Lower leg skin (tissue), 4 donors: ENCODE results near the gene PNMA8B. TPM values are rescaled to one million over a fixed set of nuclear protein-coding genes. Genes with fewer than 3 reads are reported as not detected.

Experiments used
- DNase-seq, 2 donors: peaks; one replicate each; pipeline ENCODE4 v3.0.0-alpha.2; 2019; ENCODE audit warnings: low spot score in 2 of 2
- H3K4me3 ChIP-seq: fragments of 200-600 bp; sonication (generic); 2 replicates; pipeline ENCODE4 v1.5.1; 2017; ENCODE audit warnings: mild to moderate bottlenecking, low read depth; ENCODE audit not compliant: poor library complexity, severe bottlenecking
- POLR2A ChIP-seq, 2 donors: fragments of 450-650 bp; IDR thresholded peaks; one replicate each; pipeline ENCODE4 v1.6.1; 2016 to 2017; ENCODE audit warnings: antibody characterized with exemption in 2 of 2, mild to moderate bottlenecking in 1 of 2, moderate library complexity in 1 of 2
- WGBS, 2 donors: methylation state at CpG; one replicate each; pipeline ENCODE4 v1.1.5; 2018; 5-methylcytosine and 5-hydroxymethylcytosine counted together
- intact Hi-C: fragments of 100-400 bp; cut with DNase I; formaldehyde crosslinking; loops from one replicate; pipeline ENCODE4 v1.15.0; 2023; ENCODE audit warnings: low total_unique reads
- total RNA-seq, 4 donors: library from RNA; depleted of rRNA; stranded (reverse); fragments of >200 nt; gene quantifications; one replicate each; pipeline ENCODE4 v1.1.0, GENCODE V29; 2016
- TF ChIP-seq, protein P1 (sequence below), 3 donors: fragments of 450-650 bp; IDR thresholded peaks; one replicate each; pipeline ENCODE4 v1.5.1; 2016; ENCODE audit warnings: antibody characterized with exemption in 3 of 3, mild to moderate bottlenecking in 3 of 3, moderate library complexity in 2 of 3

The PNMA8B gene
- total RNA-seq, 4 donors from 2014 or later: 2.0 to 5.8 (median 2.8) TPM

- WGBS, 2 donors: 89 to 93% methylated on average over 9 of the region's 9 CpGs
- intact Hi-C loops: no loop called here
These were observed 4.9 kb downstream of the PNMA8B start for GRCh38 chr19:46490774-46491173.

DNA sequence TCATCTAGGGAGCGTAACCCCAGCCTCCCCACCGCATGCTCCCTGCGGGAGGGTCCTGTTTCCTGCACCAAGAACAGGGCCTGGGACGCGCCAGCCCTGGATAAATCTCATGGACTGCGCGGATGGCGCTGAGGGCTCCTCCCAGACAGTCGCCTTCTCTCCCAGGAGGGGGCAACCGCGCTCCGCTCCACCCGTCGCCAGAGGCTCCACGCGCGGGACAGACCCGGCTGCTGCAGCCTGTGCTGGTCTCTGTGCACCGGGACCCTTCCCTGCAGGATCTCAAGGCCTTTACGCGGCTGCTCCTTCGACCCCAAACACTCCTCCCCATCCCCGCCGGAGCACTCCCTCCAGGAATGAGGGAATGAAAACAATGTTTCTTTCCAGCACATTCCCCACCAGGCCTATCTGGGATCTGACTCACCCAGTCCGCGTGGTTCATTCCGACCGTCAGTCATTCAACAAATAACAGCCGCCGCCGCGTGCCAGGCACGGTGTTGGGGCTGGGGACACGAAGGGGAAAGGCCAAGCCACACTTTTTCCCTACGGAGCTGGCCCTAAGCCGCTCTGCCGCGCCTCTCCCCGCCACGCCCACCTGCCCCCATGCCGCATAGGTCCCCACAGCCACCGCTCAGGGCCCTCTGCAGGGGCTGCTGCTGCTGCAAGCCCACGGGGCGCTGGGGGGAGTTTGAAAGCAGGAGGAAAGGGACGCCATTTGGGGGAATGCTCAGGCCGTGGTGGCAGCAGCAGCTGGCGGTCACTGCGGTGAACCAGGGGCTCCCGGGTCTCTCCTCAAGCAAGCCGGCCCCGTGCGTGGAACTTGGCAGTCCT is 6.0 kb downstream of the PNMA8B start:
- 14 to 24% methylated on average over 47 to 52 of the region's 52 CpGs for WGBS, 2 donors
- no peak overlapping the region for H3K4me3 ChIP-seq
- peak in 1 of 2 donors; percentile 91 for DNase-seq
- no peak for TF ChIP-seq POLR2A (IDR thresholded peaks at IDR 0.05)
- TF ChIP-seq, protein P1, sequence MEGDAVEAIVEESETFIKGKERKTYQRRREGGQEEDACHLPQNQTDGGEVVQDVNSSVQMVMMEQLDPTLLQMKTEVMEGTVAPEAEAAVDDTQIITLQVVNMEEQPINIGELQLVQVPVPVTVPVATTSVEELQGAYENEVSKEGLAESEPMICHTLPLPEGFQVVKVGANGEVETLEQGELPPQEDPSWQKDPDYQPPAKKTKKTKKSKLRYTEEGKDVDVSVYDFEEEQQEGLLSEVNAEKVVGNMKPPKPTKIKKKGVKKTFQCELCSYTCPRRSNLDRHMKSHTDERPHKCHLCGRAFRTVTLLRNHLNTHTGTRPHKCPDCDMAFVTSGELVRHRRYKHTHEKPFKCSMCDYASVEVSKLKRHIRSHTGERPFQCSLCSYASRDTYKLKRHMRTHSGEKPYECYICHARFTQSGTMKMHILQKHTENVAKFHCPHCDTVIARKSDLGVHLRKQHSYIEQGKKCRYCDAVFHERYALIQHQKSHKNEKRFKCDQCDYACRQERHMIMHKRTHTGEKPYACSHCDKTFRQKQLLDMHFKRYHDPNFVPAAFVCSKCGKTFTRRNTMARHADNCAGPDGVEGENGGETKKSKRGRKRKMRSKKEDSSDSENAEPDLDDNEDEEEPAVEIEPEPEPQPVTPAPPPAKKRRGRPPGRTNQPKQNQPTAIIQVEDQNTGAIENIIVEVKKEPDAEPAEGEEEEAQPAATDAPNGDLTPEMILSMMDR (IDR thresholded peaks at IDR 0.05): no peak
- intact Hi-C loops: loop anchor here (2.0 kb wide), 1 partner anchor 89 kb away; no protein-coding TSS in a partner anchor

More at GRCh38 chr19:46490774-46491173, 4.9 kb downstream of the PNMA8B start:
- TF ChIP-seq, protein P1 (IDR thresholded peaks at IDR 0.05): no peak
- TF ChIP-seq POLR2A (IDR thresholded peaks at IDR 0.05): no peak
- DNase-seq: no peak
- H3K4me3 ChIP-seq: no peak overlapping the region

GRCh38 chr19:46488551-46488950 is 7.1 kb downstream of the PNMA8B start:
- intact Hi-C loops: loop anchor here (2.0 kb wide), 1 partner anchor 88 kb away; no protein-coding TSS in a partner anchor
- no peak for TF ChIP-seq POLR2A (IDR thresholded peaks at IDR 0.05)
- TF ChIP-seq, protein P1 (IDR thresholded peaks at IDR 0.05): no peak
- DNase-seq: no peak
- 49 to 53% methylated on average over 11 of the region's 11 CpGs for WGBS, 2 donors
- no peak overlapping the region for H3K4me3 ChIP-seq

DNA sequence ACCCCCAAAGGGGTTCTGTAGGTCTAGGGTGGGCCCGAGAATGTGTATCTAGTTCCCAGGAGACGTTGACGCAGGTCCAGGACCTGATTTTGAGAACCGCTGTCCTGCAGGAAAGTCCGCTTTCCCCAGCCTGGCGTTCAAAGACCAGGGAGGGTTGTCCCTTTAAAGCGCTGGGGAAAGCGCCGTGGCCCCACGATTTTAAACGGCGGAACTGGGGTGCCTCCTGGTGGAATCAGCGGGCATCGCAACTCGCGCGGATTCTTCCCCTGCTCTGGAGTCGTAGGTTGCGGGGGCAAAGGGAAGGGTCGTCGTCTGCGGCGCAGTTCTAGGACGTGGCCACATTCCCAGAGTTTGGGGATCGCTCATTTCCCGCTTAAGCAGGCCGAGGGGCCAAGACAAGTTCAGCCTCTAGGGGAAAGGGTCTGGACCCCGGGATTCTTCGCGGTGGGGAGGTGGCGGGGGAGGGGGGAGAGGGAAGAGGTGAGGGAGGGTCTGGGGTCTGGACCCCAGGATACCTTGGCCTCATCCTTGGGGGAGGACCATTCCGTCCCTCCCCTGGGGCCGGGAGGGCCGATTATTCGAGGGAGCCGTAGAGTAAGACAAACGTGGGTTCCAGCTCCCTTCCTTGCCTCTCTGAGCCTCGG is 7.7 kb downstream of the PNMA8B start:
- TF ChIP-seq, protein P1 (IDR thresholded peaks at IDR 0.05): peak in 2 of 3 donors; percentile 40 to 90
- TF ChIP-seq POLR2A (IDR thresholded peaks at IDR 0.05): no peak
- DNase-seq: peak; percentile 62 to 96
- 6 to 7% methylated on average over 36 to 37 of the region's 38 CpGs for WGBS, 2 donors
- H3K4me3 ChIP-seq: no peak overlapping the region
- intact Hi-C loops: loop anchor here (2.0 kb wide), 1 partner anchor 87 kb away; no protein-coding TSS in a partner anchor

GRCh38 chr19:46487178-46487801 is 8.4 kb downstream of the PNMA8B start:
- H3K4me3 ChIP-seq: no peak overlapping the region
- TF ChIP-seq POLR2A (IDR thresholded peaks at IDR 0.05): no peak
- TF ChIP-seq, protein P1 (IDR thresholded peaks at IDR 0.05): no peak
- WGBS, 2 donors: 16 to 26% methylated on average over 14 to 17 of the region's 19 CpGs
- no peak for DNase-seq
- intact Hi-C loops: no loop called here
